Measurements from ENCODE around the gene MAML2.

DNA sequence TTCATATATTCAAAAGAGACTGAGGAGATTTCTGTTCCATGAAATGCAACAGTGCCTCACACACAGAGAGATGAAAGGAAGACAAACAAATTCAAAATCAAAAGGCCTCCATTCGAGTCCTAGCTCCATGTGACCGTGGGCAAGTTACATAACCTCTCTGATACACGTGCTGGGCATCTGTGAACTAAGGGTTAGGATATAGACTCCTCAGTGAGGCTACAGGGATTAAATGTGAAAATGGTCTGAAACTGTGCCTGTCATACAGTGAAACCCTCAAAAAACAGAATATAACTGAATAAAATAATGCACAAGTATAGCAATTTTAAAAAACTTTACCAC, 307.3 kb downstream of the MAML2 start:
- TF ChIP-seq EP300 (IDR thresholded peaks at IDR 0.05; ENCODE audit: borderline replicate concordance in 1 of 2, low read depth in 1 of 2, low read length in 1 of 2), result no peak
- no peak for TF ChIP-seq EZH2phosphoT487 (IDR thresholded peaks at IDR 0.05; ENCODE audit: borderline replicate concordance, low read depth)
- TF ChIP-seq RCOR1 (IDR thresholded peaks at IDR 0.05; ENCODE audit: low read length), result no peak
- no peak for TF ChIP-seq TCF12 (IDR thresholded peaks at IDR 0.05)
- no peak for TF ChIP-seq RAD21 (IDR thresholded peaks at IDR 0.05; ENCODE audit: low read length)
- TF ChIP-seq, protein P1, sequence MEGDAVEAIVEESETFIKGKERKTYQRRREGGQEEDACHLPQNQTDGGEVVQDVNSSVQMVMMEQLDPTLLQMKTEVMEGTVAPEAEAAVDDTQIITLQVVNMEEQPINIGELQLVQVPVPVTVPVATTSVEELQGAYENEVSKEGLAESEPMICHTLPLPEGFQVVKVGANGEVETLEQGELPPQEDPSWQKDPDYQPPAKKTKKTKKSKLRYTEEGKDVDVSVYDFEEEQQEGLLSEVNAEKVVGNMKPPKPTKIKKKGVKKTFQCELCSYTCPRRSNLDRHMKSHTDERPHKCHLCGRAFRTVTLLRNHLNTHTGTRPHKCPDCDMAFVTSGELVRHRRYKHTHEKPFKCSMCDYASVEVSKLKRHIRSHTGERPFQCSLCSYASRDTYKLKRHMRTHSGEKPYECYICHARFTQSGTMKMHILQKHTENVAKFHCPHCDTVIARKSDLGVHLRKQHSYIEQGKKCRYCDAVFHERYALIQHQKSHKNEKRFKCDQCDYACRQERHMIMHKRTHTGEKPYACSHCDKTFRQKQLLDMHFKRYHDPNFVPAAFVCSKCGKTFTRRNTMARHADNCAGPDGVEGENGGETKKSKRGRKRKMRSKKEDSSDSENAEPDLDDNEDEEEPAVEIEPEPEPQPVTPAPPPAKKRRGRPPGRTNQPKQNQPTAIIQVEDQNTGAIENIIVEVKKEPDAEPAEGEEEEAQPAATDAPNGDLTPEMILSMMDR (IDR thresholded peaks at IDR 0.05), result no peak
- TF ChIP-seq CHD2 (IDR thresholded peaks at IDR 0.05; ENCODE audit: low read length, partially characterized antibody), result no peak
- TF ChIP-seq FOSL2 (IDR thresholded peaks at IDR 0.05; ENCODE audit: borderline replicate concordance, low read depth), result no peak

All from SK-N-SH (cell line).